Fibroblast of gingiva (primary cell): ENCODE data around the gene EMID1.

Experiments
- DNase-seq: peaks from one replicate; pipeline ENCODE4 v3.0.0-alpha.2; 2011; ENCODE audit warnings: low read depth

The EMID1 gene

GRCh38 chr22:29195118-29195963, 10.4 kb upstream of the EMID1 start:
- no peak for DNase-seq

GRCh38 chr22:29195964-29196666, 9.6 kb upstream of the EMID1 start:
- no peak for DNase-seq

DNA sequence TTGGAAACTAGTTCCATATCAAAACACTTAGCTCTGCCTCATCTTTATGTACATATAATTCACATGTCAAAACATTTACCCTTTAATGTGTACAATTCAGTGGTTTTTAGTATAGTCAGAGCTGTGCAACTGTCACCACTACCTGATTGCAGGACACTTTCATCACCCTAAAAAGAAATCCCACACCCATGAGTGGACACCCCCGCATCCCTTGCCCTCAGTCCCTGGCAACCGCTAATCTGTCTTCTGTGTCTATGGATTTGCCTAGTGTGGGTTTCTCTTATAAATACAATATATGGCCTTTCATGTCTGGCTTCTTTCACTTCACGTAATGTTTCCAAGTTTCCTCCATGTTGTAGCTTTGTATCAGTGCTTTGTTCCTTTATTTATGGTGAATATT, 8.6 kb upstream of the EMID1 start:
- no peak for DNase-seq

DNA sequence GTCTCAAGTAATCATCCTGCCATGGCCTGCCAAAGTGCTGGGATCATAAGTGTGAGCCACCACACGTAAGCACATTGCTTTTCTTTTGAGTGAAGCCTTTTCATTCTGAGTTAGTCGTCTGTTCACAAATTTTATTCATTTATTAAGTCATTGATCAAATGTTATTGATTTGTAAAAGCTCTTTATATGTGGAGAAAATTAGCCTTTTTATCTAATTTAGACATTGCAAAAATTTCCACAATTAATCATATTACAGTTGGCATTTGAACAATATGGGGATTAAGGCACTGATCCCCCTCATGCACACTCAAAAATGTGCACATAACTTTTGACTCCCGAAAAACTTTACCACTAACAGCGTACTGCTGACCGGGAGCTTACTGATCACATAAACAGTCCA, 7.5 kb upstream of the EMID1 start:
- DNase-seq: no peak

DNA sequence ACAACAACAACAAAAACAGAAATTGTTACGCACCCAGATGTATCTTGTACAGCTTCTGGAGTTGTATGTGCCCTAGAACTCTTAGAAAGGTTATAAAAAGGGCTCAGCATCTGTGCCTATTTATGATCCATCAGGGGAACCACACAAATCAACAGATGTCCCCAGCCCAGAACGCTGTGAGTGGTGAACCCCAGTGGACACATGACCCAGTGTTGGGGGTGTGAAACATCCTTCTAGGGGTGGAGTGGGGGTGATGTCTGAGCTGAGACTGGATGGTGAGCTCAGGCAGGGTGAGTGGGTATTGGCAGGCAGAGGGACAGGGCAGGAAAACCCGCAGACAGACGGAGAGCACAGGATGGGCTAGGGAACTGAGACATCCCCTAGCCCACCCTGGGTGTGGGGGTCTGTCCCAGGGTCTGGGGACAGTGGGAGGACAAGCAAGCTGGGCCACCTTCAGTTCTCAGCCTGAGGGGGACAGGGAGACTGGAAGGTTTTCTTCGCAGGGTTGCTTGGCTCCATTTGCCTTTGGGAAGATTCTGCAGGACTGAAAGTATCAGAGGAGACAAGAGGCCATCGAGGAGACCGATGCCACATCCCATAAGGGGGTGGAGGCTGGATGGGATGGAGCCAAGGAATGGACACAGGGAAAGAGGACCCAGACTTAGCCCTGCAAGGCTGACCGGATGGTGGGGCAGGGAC, 5.8 kb upstream of the EMID1 start:
- DNase-seq: no peak

DNA sequence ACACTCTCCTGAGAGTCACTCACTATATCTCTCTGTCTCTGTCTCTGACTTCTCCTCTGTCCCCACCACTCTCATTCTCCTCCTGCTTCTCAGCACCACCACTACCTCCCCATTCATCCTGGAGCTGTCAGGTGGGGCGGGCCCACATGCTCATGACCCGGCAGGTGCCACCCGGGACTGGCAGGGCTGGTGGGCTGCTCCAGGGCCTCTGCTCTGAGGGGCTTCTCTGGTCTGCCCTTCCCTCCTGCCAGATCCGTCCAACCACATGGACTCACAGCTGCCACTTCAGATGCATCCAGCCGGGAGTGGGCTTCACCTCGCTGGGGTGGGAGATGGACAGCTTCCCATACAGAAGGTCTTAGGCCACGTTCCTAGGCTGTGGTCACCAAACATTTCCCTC, 4.8 kb upstream of the EMID1 start:
- no peak for DNase-seq

- no peak for DNase-seq
These were observed 3.9 kb upstream of the EMID1 start for GRCh38 chr22:29201782-29202181.

GRCh38 chr22:29202212-29203192, 3.2 kb upstream of the EMID1 start:
- peak; percentile 17 for DNase-seq

DNA sequence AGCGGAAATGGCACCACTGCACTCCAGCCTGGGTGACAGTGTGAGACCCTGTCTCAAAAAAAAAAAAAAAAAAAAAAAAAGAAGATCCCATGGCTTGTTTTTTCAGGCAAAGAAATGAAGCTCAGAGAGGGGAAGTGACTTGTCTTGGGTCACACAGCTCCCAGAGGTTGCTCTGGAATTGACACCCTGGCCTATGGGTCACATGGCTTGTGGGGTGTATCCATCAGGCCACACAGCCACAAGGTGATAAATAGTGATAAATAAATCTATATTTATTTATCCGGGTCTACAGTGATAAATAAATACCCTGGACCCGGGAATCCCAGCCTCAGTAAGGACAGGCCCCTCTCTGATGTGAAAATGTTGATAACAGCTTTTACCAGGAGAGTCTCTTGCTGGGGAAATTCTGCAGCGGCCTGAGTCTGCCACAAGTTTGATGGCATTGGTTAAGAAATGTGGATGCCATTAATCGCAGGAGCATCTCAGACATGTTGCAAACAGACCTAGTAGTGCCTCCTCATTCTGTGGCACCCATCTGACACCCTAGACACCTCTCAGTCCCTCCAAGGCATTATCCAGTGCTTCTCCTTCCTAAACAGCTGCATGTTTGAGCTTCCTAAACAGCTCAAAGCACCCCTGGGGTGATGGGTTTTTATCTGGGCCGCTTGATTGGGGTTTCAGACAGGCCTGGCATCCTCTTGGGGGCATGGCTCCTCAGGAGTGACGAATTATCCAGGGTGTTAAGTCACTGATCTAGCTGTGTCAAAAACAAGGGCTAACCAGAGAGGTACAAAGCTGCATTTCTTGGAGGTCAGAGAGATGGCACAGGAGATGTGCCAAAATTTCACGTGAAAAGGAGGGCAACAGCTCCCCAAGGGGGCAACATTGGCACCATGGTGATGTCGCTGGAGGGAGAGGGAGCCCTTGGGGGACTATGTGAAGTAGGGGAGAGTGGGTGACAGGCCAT, 1.9 kb upstream of the EMID1 start:
- no peak for DNase-seq

GRCh38 chr22:29204455-29205183, 1.1 kb upstream of the EMID1 start:
- DNase-seq: no peak

DNA sequence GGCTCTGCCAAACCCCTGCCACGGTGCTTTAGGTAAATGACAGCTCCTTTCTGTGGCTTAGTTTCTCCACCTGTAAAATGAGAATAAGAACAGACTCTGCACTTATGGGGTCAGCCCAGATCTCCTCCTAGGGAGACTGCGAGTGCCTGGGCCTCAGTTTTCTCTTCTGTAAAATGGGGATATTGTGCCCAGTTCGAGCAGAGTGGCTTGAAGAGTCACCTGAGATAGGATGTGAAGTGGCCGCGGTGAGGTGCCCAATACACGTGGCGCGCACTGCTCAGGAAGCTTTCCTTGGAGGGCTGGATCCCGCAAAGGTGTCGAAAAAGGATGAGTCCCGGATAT, 473 bp upstream of the EMID1 start:
- no peak for DNase-seq

GRCh38 chr22:29206372-29207242, 911 bp downstream of the EMID1 start:
- DNase-seq: no peak

DNA sequence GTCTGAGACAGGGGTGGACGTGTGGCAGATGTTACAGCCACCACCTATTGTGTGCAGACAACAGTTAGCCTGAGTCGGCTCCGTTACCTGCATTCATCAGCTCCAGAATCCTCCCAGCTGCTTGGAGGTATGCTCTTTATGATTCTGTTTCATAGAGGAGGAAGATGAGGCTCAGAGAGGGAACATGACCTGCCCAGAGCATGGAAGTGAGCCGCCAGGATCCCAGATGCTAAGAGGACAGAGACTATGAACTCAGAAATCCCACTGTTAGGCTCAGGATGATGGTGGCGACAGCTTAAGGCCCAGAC, 1.5 kb downstream of the EMID1 start:
- no peak for DNase-seq

DNA sequence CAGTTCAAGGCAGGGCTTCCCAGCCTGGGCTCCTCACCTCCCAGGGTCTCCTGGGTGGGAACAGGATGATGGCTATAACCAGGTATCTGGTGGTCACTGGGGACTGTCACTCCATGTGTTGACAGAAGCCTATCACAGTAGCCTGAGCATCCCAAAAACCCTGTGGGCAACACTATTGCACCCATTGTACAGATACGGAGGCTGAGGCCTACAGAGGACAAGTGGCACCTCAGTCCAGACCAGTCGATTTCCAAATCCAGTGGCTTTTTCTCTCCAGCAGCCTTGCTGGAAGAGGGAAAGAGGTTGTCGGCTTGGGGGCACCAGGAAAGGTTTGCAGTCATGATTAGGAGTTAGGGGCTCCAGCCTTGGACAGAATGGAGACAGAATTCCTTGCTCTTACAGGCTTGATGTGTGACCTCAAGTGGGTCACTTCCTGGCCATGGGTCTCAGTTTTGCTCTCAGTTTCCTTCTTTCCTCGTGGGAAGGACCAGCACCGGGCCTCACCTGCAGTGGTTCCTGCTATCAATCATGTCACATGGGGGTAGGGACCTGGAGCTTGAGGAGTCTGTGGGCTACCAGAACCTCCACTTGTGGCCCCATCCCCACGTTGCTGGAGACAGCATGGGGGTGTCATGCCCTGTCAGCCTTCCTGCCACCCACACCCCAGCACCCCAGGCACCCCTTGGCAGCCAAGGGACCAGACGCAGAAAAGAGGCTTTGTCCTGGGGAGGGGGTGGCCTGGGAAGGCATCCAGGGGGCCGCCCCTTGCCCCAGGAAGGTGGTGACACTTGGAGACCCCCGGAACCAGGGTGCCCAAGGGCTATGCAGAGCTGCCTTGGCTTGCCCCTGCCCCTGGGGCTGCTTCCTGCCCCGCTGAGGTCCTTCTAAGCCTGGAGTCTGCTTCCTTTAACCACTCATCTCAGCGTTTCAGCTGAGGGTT, 2.1 kb downstream of the EMID1 start:
- DNase-seq: no peak

DNA sequence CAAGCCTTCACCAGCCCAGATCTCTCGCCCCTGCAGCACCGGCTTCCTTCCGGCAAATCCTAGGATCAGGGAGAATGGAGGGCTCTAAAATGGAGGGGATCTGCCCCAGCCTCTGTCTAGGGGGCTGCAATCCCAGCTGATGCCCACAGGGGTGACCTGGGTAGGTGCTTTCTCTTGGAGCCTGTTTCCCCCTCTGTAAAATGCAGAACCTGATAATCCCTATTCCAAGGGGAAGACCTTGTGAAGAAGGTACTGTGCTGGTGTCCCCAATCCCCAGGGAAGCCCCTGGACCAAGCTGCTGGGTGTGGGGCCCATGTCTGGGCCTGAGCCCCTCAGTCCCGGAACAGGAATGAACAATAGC, 2.8 kb downstream of the EMID1 start:
- DNase-seq: no peak

- no peak for DNase-seq
These were observed 3.4 kb downstream of the EMID1 start for GRCh38 chr22:29208879-29209623.

DNA sequence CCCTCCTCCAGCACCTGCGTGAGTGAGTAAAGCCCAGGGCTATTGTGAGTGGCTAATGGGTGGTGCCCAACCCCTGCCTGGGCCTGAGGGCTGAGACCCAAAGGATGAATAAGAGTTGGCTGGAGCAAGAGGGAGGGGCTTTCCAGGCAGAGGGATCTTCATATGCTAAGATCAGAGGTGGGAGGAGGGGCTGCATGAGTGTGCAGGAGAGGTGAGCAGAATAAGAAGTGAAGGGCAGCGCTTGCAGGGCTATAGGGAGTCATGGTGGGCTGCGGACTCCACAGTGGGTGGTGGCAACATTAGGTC, 3.9 kb downstream of the EMID1 start:
- DNase-seq: no peak

- no peak for DNase-seq
These were observed 5.4 kb downstream of the EMID1 start for GRCh38 chr22:29211066-29211465.
